ENCODE results near the gene ARPC1A. TPM values are rescaled to one million over a fixed set of nuclear protein-coding genes. Genes with fewer than 3 reads are reported as not detected.
"Not testable (repeated sequence)": the region's sequence is repeated elsewhere in the genome, so short reads cannot be mapped to it uniquely, and the experiment has no call there.

ARPC1A gene
- total and polyA plus RNA-seq, 7 donors: 94.6 to 396 (median 131) TPM

GRCh38 chr7:99409192-99409572 lies 83.5 kb downstream of the ARPC1A start:
- TF ChIP-seq POLR2A (IDR thresholded peaks at IDR 0.05) (no peak), POLR2AphosphoS5 (IDR thresholded peaks at IDR 0.05) (no peak), EP300 (IDR thresholded peaks at IDR 0.05) (no peak)
- TF ChIP-seq, protein P1, sequence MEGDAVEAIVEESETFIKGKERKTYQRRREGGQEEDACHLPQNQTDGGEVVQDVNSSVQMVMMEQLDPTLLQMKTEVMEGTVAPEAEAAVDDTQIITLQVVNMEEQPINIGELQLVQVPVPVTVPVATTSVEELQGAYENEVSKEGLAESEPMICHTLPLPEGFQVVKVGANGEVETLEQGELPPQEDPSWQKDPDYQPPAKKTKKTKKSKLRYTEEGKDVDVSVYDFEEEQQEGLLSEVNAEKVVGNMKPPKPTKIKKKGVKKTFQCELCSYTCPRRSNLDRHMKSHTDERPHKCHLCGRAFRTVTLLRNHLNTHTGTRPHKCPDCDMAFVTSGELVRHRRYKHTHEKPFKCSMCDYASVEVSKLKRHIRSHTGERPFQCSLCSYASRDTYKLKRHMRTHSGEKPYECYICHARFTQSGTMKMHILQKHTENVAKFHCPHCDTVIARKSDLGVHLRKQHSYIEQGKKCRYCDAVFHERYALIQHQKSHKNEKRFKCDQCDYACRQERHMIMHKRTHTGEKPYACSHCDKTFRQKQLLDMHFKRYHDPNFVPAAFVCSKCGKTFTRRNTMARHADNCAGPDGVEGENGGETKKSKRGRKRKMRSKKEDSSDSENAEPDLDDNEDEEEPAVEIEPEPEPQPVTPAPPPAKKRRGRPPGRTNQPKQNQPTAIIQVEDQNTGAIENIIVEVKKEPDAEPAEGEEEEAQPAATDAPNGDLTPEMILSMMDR (IDR thresholded peaks at IDR 0.05): no peak
- peaks cover 0 to 46% (median 31%) of the 10 kb centered on the region in 4 donors for H3K36me3 ChIP-seq
- peaks cover 0 to 52% (median 50%) of the 10 kb centered on the region in 4 donors for H3K4me1 ChIP-seq
- H3K9me3 ChIP-seq: no peaks in the 10 kb centered on the region
- no peak for DNase-seq
- H3K27me3 ChIP-seq: no peaks in the 10 kb centered on the region
- peak overlapping the region; percentile 80 to 99 (median 96) for H3K4me3 ChIP-seq
- WGBS, 2 donors: 0% methylated on average over 18 of the region's 18 CpGs
- peak overlapping the region; percentile 95 to 99 (median 96) for H3K27ac ChIP-seq
- intact Hi-C loops (cut with DNase I): loop anchor here (2.0 to 5.0 kb wide), 2 partner anchors 266 to 1833 kb away; no protein-coding TSS in a partner anchor

- DNase-seq: no peak
- intact Hi-C loops (cut with DNase I): loop anchor here (2.0 to 5.0 kb wide), 2 partner anchors 267 to 1832 kb away; no protein-coding TSS in a partner anchor
- Histone ChIP-seq H3K36me3 (peaks cover 0 to 47% (median 30%) of the 10 kb centered on the region in 4 donors), H3K4me3 (peak overlapping the region; percentile 80 to 99 (median 96)), H3K9me3 (no peaks in the 10 kb centered on the region), H3K27me3 (no peaks in the 10 kb centered on the region), H3K27ac (peak overlapping the region; percentile 95 to 99 (median 96)), H3K4me1 (peaks cover 0 to 45% (median 43%) of the 10 kb centered on the region in 4 donors)
- whole genome bisulfite sequencing, 2 donors: 27 to 37% methylated on average over 3 of the region's 3 CpGs
- TF ChIP-seq, protein P1 (IDR thresholded peaks at IDR 0.05): no peak
- no peak for TF ChIP-seq POLR2AphosphoS5 (IDR thresholded peaks at IDR 0.05)
- TF ChIP-seq EP300 (IDR thresholded peaks at IDR 0.05): no peak
- no peak for TF ChIP-seq POLR2A (IDR thresholded peaks at IDR 0.05)
These were observed 84.1 kb downstream of the ARPC1A start for GRCh38 chr7:99409806-99410205.

DNA sequence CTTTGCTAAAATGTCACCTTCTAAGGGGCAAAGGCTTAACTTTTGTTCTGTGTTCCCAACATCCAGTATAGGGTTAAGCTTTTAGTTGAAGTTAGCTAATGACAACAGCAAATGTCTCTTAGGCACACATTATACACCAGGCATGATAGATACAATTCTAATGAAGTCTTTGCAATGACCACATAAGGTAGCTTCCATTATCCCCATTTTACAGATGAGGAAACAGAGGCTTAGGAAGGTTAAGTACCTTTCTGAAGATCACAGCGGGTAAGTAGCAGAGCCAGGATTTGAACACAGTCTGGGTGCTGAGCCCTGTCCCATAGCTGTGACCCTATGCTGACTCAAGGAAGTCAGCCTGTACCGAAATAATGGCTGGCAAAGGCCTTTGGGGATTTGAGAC lies 84.9 kb downstream of the ARPC1A start:
- whole genome bisulfite sequencing, 2 donors: 93 to 96% methylated on average over 2 of the region's 2 CpGs
- Histone ChIP-seq H3K4me3 (no peak overlapping the region), H3K27me3 (no peaks in the 10 kb centered on the region), H3K27ac (no peak overlapping the region), H3K9me3 (no peaks in the 10 kb centered on the region), H3K36me3 (peaks cover 0 to 55% (median 34%) of the 10 kb centered on the region in 4 donors), H3K4me1 (peaks cover 0 to 39% (median 36%) of the 10 kb centered on the region in 4 donors)
- intact Hi-C loops (cut with DNase I): no loop called here
- no peak for TF ChIP-seq POLR2AphosphoS5 (IDR thresholded peaks at IDR 0.05)
- TF ChIP-seq, protein P1 (IDR thresholded peaks at IDR 0.05): no peak
- TF ChIP-seq POLR2A (IDR thresholded peaks at IDR 0.05): no peak
- no peak for TF ChIP-seq EP300 (IDR thresholded peaks at IDR 0.05)
- no peak for DNase-seq

- peak in 1 of 4 donors; percentile 21 for TF ChIP-seq POLR2AphosphoS5 (IDR thresholded peaks at IDR 0.05)
- TF ChIP-seq, protein P1 (IDR thresholded peaks at IDR 0.05): peak; percentile 19 to 64 (median 43)
- 49 to 75% methylated on average over 17 of the region's 17 CpGs for WGBS, 2 donors
- H3K9me3 ChIP-seq; H3K27me3 ChIP-seq; H3K27ac ChIP-seq; H3K4me1 ChIP-seq; intact Hi-C loops (cut with DNase I); H3K4me3 ChIP-seq: not testable (repeated sequence)
- DNase-seq: peak; percentile 80
- peaks cover 48 to 99% (median 76%) of the 10 kb centered on the region in 4 donors for H3K36me3 ChIP-seq
These were observed 89.9 kb downstream of the ARPC1A start for GRCh38 chr7:99415513-99416127.

Other genes starting within 250 kb of the ARPC1A start
- gene SMURF1, start 181.8 kb upstream of the ARPC1A start, total RNA-seq: 10 to 100 TPM; 10.7 to 18.0 (median 15.8) TPM
- 10 to 100 TPM in 1 of 3 donors, 1 to 10 TPM in 2; 8.4 to 14.1 (median 9.7) TPM for gene SMURF1, start 181.8 kb upstream of the ARPC1A start, polyA plus RNA-seq
- not detected for gene KPNA7, start 117.8 kb upstream of the ARPC1A start, total RNA-seq
- gene KPNA7, start 117.8 kb upstream of the ARPC1A start, polyA plus RNA-seq: 1 to 10 TPM in 1 of 3 donors, under 1 TPM in 1, not detected in 1; 0.26 to 1.4 TPM
- gene MYH16, start 53.1 kb upstream of the ARPC1A start, total RNA-seq: not detected
- under 1 TPM in 1 of 3 donors, not detected in 2; 0.19 TPM for gene MYH16, start 53.1 kb upstream of the ARPC1A start, polyA plus RNA-seq
- 100 to 1,000 TPM in 2 of 4 donors, 10 to 100 TPM in 2; 70.3 to 136 (median 105) TPM for gene ARPC1B, start 48.8 kb downstream of the ARPC1A start, total RNA-seq
- 100 to 1,000 TPM; 229 to 390 (median 313) TPM for gene ARPC1B, start 48.8 kb downstream of the ARPC1A start, polyA plus RNA-seq
- 10 to 100 TPM; 84.5 to 89.5 (median 85.1) TPM for gene PDAP1, start 82.7 kb downstream of the ARPC1A start, total RNA-seq
- gene PDAP1, start 82.7 kb downstream of the ARPC1A start, polyA plus RNA-seq: 100 to 1,000 TPM; 145 to 194 (median 163) TPM
- gene BUD31, start 83.1 kb downstream of the ARPC1A start, total RNA-seq: 10 to 100 TPM; 44.6 to 89.8 (median 69.3) TPM
- gene BUD31, start 83.1 kb downstream of the ARPC1A start, polyA plus RNA-seq: 100 to 1,000 TPM; 118 to 141 (median 119) TPM
- gene PTCD1, start 112.9 kb downstream of the ARPC1A start, total RNA-seq: 1 to 10 TPM; 4.6 to 6.4 (median 5.6) TPM
- 1 to 10 TPM; 1.2 to 5.5 (median 4.0) TPM for gene PTCD1, start 112.9 kb downstream of the ARPC1A start, polyA plus RNA-seq
- 10 to 100 TPM; 26.8 to 32.3 (median 30.3) TPM for gene CPSF4, start 113.0 kb downstream of the ARPC1A start, total RNA-seq
- 10 to 100 TPM; 12.7 to 28.0 (median 19.8) TPM for gene CPSF4, start 113.0 kb downstream of the ARPC1A start, polyA plus RNA-seq
- 1,000 to 10,000 TPM in 1 of 4 donors, 100 to 1,000 TPM in 3; 550 to 1,502 (median 722) TPM for gene ATP5MF, start 140.3 kb downstream of the ARPC1A start, total RNA-seq
- gene ATP5MF, start 140.3 kb downstream of the ARPC1A start, polyA plus RNA-seq: 1,000 to 10,000 TPM; 1,517 to 2,013 (median 1,625) TPM
- 10 to 100 TPM in 1 of 4 donors, 1 to 10 TPM in 3; 4.3 to 10.5 (median 7.0) TPM for gene ZNF789, start 147.0 kb downstream of the ARPC1A start, total RNA-seq
- gene ZNF789, start 147.0 kb downstream of the ARPC1A start, polyA plus RNA-seq: 10 to 100 TPM in 1 of 3 donors, 1 to 10 TPM in 2; 3.7 to 17.4 (median 6.0) TPM
- gene ZNF394, start 174.4 kb downstream of the ARPC1A start, total RNA-seq: 10 to 100 TPM; 29.4 to 38.8 (median 34.6) TPM
- 10 to 100 TPM; 19.2 to 25.5 (median 19.2) TPM for gene ZNF394, start 174.4 kb downstream of the ARPC1A start, polyA plus RNA-seq
- 10 to 100 TPM in 1 of 4 donors, 1 to 10 TPM in 3; 7.7 to 12.5 (median 8.4) TPM for gene ZKSCAN5, start 178.8 kb downstream of the ARPC1A start, total RNA-seq
- gene ZKSCAN5, start 178.8 kb downstream of the ARPC1A start, polyA plus RNA-seq: 1 to 10 TPM; 3.0 to 4.9 (median 3.0) TPM
- 1 to 10 TPM; 2.3 to 6.4 (median 4.6) TPM for gene FAM200A, start 226.2 kb downstream of the ARPC1A start, total RNA-seq
- 1 to 10 TPM; 1.8 to 3.1 (median 2.4) TPM for gene FAM200A, start 226.2 kb downstream of the ARPC1A start, polyA plus RNA-seq
- 100 to 1,000 TPM; 124 to 148 (median 131) TPM for gene ZNF655, start 232.7 kb downstream of the ARPC1A start, total RNA-seq
- gene ZNF655, start 232.7 kb downstream of the ARPC1A start, polyA plus RNA-seq: 10 to 100 TPM; 45.0 to 56.9 (median 50.9) TPM